Muscle of back (tissue), 11 donors: ENCODE measurements around the gene TENT5A. TPM values are rescaled to one million over a fixed set of nuclear protein-coding genes. Genes with fewer than 3 reads are reported as not detected.
A peak's percentile ranks its signal among the peaks of the same experiment; 100 is the strongest.
"Not testable (repeated sequence)": the region's sequence is repeated elsewhere in the genome, so short reads cannot be mapped to it uniquely, and the experiment has no call there.

Experiments
- DNase-seq, 3 donors: peaks; one replicate each; pipeline versions ENCODE4 v3.0.0 to v3.0.0-alpha.2; 2013
- polyA plus RNA-seq, 10 donors: library from polyadenylated mRNA; unstranded; fragments of 120-200 nt; gene quantifications; one replicate each; pipeline ENCODE4 v1.2.1, GENCODE V29; 2013; ENCODE audit not compliant: insufficient read length in 10 of 10

Gene TENT5A
- polyA plus RNA-seq, 10 donors = 8.6 to 24.9 (median 12.3) TPM

GRCh38 chr6:81751388-81752083, 945 bp downstream of the TENT5A start:
- DNase-seq = peak in 2 of 3 donors; percentile 56 to 87

- DNase-seq = peak in 2 of 3 donors; percentile 22 to 59
Measured at GRCh38 chr6:81750681-81751387, 1.6 kb downstream of the TENT5A start.

GRCh38 chr6:81750200-81750599, 2.3 kb downstream of the TENT5A start:
- peak in 1 of 3 donors; percentile 45 for DNase-seq

GRCh38 chr6:81749707-81750106, 2.8 kb downstream of the TENT5A start:
- DNase-seq = peak in 2 of 3 donors; percentile 27 to 51

- DNase-seq = peak in 2 of 3 donors; percentile 19 to 56
Measured at GRCh38 chr6:81748994-81749393, 3.5 kb downstream of the TENT5A start.

- no peak for DNase-seq
Measured at GRCh38 chr6:81747327-81747726, 5.2 kb downstream of the TENT5A start.

- DNase-seq = no peak
Measured at GRCh38 chr6:81744131-81744530, 8.3 kb downstream of the TENT5A start.

GRCh38 chr6:81743649-81744048, 8.8 kb downstream of the TENT5A start:
- no peak for DNase-seq

GRCh38 chr6:81741689-81742088, 10.8 kb downstream of the TENT5A start:
- no peak for DNase-seq

GRCh38 chr6:81740591-81740990, 11.9 kb downstream of the TENT5A start:
- DNase-seq = not testable (repeated sequence)

GRCh38 chr6:81739230-81740195, 13.0 kb downstream of the TENT5A start:
- DNase-seq = no peak

GRCh38 chr6:81736428-81736827, 16.1 kb downstream of the TENT5A start:
- DNase-seq = no peak

GRCh38 chr6:81735756-81736380, 16.6 kb downstream of the TENT5A start:
- DNase-seq = no peak

GRCh38 chr6:81734500-81735150, 17.9 kb downstream of the TENT5A start:
- no peak for DNase-seq

GRCh38 chr6:81734081-81734480, 18.4 kb downstream of the TENT5A start:
- DNase-seq = no peak

- peak in 1 of 3 donors; percentile 62 for DNase-seq
Measured at GRCh38 chr6:81731814-81732213, 20.7 kb downstream of the TENT5A start.

- DNase-seq = no peak
Measured at GRCh38 chr6:81727876-81728517, 24.5 kb downstream of the TENT5A start.

- no peak for DNase-seq
Measured at GRCh38 chr6:81725127-81725526, 27.4 kb downstream of the TENT5A start.

GRCh38 chr6:81722506-81723223, 29.8 kb downstream of the TENT5A start:
- DNase-seq = no peak

GRCh38 chr6:81720427-81720826, 32.1 kb downstream of the TENT5A start:
- DNase-seq = no peak
